HUDEP-2 (cell line): ENCODE results near the gene AQP12B.
A peak's percentile ranks its signal among the peaks of the same experiment; 100 is the strongest.

Source experiments
- DNase-seq, 76 experiments: peaks; one replicate each; lab custom pipeline; 2025; ENCODE audit not compliant: unreplicated experiment in 76 of 76; lab: John Stamatoyannopoulos, UW

Gene AQP12B

GRCh38 chr2:240650254-240650965, 32.3 kb downstream of the AQP12B start:
- no peak for DNase-seq

- DNase-seq, result no peak
Observed at GRCh38 chr2:240649331-240649730, 33.4 kb downstream of the AQP12B start.

- no peak for DNase-seq
Observed at GRCh38 chr2:240648650-240649275, 33.9 kb downstream of the AQP12B start.

GRCh38 chr2:240648155-240648649, 34.5 kb downstream of the AQP12B start:
- no peak for DNase-seq

GRCh38 chr2:240647503-240648154, 35.1 kb downstream of the AQP12B start:
- no peak for DNase-seq

GRCh38 chr2:240646900-240647502, 35.7 kb downstream of the AQP12B start:
- no peak for DNase-seq

GRCh38 chr2:240646176-240646899, 36.3 kb downstream of the AQP12B start:
- no peak for DNase-seq

- DNase-seq, result no peak
Observed at GRCh38 chr2:240645801-240646175, 36.9 kb downstream of the AQP12B start.

- DNase-seq, result no peak
Observed at GRCh38 chr2:240645346-240645745, 37.3 kb downstream of the AQP12B start.

- no peak for DNase-seq
Observed at GRCh38 chr2:240644859-240645301, 37.8 kb downstream of the AQP12B start.

- no peak for DNase-seq
Observed at GRCh38 chr2:240644171-240644651, 38.5 kb downstream of the AQP12B start.

- DNase-seq, result no peak
Observed at GRCh38 chr2:240643811-240644150, 38.9 kb downstream of the AQP12B start.

- DNase-seq, result no peak
Observed at GRCh38 chr2:240643093-240643810, 39.4 kb downstream of the AQP12B start.

- no peak for DNase-seq
Observed at GRCh38 chr2:240642806-240643092, 39.9 kb downstream of the AQP12B start.

GRCh38 chr2:240642061-240642805, 40.5 kb downstream of the AQP12B start:
- no peak for DNase-seq

- DNase-seq, result peak in 11 of 76 experiments; percentile 3 to 32 (median 19)
Observed at GRCh38 chr2:240640939-240641338, 41.7 kb downstream of the AQP12B start.

GRCh38 chr2:240639566-240639965, 43.1 kb downstream of the AQP12B start:
- DNase-seq, result no peak

GRCh38 chr2:240638512-240639160, 44.0 kb downstream of the AQP12B start:
- no peak for DNase-seq

- DNase-seq, result no peak
Observed at GRCh38 chr2:240637901-240638345, 44.8 kb downstream of the AQP12B start.
